Suprapubic skin (tissue), 3 donors: ENCODE results near the gene CPEB4.

Experiments used
- CTCF ChIP-seq, 2 donors: fragments of 200-600 bp in 1 of 2; fragments of 450-650 bp in 1 of 2; sonication (generic) in 1 of 2; IDR thresholded peaks; one replicate each; pipeline ENCODE4 v1.5.1; 2016 to 2019; ENCODE audit warnings: antibody characterized with exemption in 2 of 2, mild to moderate bottlenecking in 1 of 2, moderate library complexity in 1 of 2
- POLR2A ChIP-seq, 2 donors: fragments of 450-650 bp; IDR thresholded peaks; one replicate each; pipeline ENCODE4 v1.6.1; 2017; ENCODE audit warnings: antibody characterized with exemption in 2 of 2, mild to moderate bottlenecking in 2 of 2, moderate library complexity in 2 of 2

- no peak for TF ChIP-seq CTCF (IDR thresholded peaks at IDR 0.05)
- TF ChIP-seq POLR2A (IDR thresholded peaks at IDR 0.05): no peak
These were observed 38.2 kb upstream of the CPEB4 start for GRCh38 chr5:173849908-173850307.
